Measurements from ENCODE around the gene ERN1. TPM values are rescaled to one million over a fixed set of nuclear protein-coding genes. Genes with fewer than 3 reads are reported as not detected.

Gene ERN1
- total RNA-seq (2021; fragmentation: NEBNext Ultra II Directional; extraction: Animal tissue kit (Norgen Biotek cat#: 25700)) (3.9 and 5.7 TPM in 2 replicates), polyA plus RNA-seq (2011; rRNA removed) (1.8 and 2.1 TPM in 2 replicates), polyA minus RNA-seq (2011; rRNA and poly(A)+ RNA removed) (4.3 and 5.5 TPM in 2 replicates)
- polyA plus RNA-seq (2011; cell fraction: cytosol; rRNA removed) = 2.2 TPM
- 2.2 TPM for polyA plus RNA-seq (2011; cell fraction: nucleus; rRNA removed)
- 1.7 to 2.5 TPM (median 2.0 TPM) in 4 replicates for polyA plus RNA-seq (2012, experiment 1 of 2)
- 0.98 TPM for polyA plus RNA-seq (2012, experiment 2 of 2)
- 2.9 TPM for polyA plus RNA-seq (2013, experiment 1 of 2)
- polyA plus RNA-seq (2013, experiment 2 of 2) = 3.4 TPM
- 2.8 TPM for polyA minus RNA-seq (2011; cell fraction: cytosol; rRNA and poly(A)+ RNA removed)
- polyA minus RNA-seq (2011; cell fraction: nucleus; rRNA and poly(A)+ RNA removed) = 9.1 TPM
- long read RNA-seq, experiment 1, partial matches to known transcripts = 0 of 3 reads
- long read RNA-seq, experiment 1, other reads (novel, unspliced or antisense) = 1 of 3 reads
- long read RNA-seq, experiment 2 = 0 reads

DNA sequence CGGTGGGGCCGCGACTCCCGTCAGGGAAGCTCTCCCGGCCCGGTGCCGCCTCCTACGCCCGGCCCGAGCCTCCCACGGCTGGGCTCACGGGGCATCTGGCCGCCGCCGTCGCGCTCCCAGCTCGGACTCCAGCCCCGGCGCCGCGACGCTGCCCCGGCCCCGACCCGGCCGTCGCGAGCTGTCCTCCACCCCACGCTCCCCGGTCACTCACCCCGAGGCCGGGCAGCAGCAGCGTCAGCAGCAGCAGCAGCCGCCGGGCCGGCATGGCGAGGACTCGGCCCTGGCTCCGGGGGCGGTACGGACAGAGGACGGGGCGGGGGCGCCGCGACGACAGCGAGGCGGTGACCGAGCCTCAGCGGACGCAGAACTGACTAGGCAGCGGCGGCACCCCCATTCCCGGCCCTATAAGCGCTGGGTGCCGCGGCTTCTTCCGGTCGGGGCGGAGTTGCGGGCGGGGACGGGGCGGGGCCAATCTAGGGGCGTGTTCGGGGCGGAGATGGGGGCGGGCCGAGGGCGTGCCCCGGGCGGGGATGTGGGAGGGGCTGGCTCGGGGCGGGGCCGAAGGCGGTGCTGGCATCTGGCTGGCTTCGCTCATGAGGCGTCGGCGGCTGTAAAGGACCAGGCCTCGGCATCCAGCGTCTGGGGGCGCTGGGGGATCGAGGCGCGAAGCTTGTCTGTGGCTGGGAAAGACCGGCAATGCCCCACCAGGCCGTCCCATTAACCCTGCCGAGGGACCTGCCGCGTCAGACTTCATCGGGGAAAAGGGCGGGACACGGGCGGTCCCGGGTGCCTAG lies at the start of gene ERN1:
ERN1 (minus strand) TSS at position 380 of the 794 bp plus-strand sequence; CDS start at position 265, 115 bp downstream.
- peak within 1 kb of the TSS; percentile 87 to 88 for H3K4me2 ChIP-seq (ENCODE audit: insufficient read depth in 1 of 2, low read depth in 2 of 2, low read length in 2 of 2)
- H3K27me3 ChIP-seq (replicated peaks in 1 of 4; ENCODE audit: control insufficient read depth in 3 of 4, extremely low read depth in 1 of 4, insufficient read depth in 3 of 4, low read length in 3 of 4) = peaks cover 0 to 21% (median 11%) of the 10 kb centered on the region in 4 experiments; a peak in 6 of 7 replicates
- H3K9me3 ChIP-seq (ENCODE audit: insufficient read depth in 2 of 2, low read depth in 1 of 2, low read length in 1 of 2) = no peaks in the 10 kb centered on the region
- ChIA-PET CTCF (ENCODE audit: partially characterized antibody) (interaction anchor here (0.7 to 14.4 kb wide), 11 partner anchors 9 to 242 kb away, joined by 3 to 238 read pairs (median 4); no protein-coding TSS in a partner anchor), POLR2A (ENCODE audit: partially characterized antibody) (interaction anchor here (0.6 to 10.5 kb wide), 19 partner anchors 10 to 272 kb away, joined by 3 to 164 read pairs (median 3); partner anchors contain the start of gene TEX2)
- H3K14ac ChIP-seq (ENCODE audit: insufficient read length) = no peak within 1 kb of the TSS
- peak within 1 kb of the TSS; percentile 79; the same call in 1 of the 2 replicates for H2AFZ ChIP-seq (ENCODE audit: low read length)
- peak within 1 kb of the TSS; percentile 65; the same call in 1 of the 2 replicates for H2BK15ac ChIP-seq (ENCODE audit: low read length)
- no peaks in the 10 kb centered on the region for H3K79me1 ChIP-seq (ENCODE audit: low read depth, low read length)
- H3K23me2 ChIP-seq (ENCODE audit: low read depth, low read length) = peaks cover 6% of the 10 kb centered on the region; the same call in 1 of the 2 replicates
- 0 out of 2 replicates have a peak within 1 kb of the TSS, but pooled peaks have one; percentile 78 for H2AK5ac ChIP-seq (ENCODE audit: low read depth, low read length)
- H2BK20ac ChIP-seq (ENCODE audit: low read length) = no peak within 1 kb of the TSS
- H3K4me3 ChIP-seq (ENCODE audit: extremely low read depth in 1 of 4, insufficient read depth in 2 of 4, low read depth in 3 of 4, low read length in 4 of 4) = peak within 1 kb of the TSS; percentile 69 to 79 (median 74)
- peak within 1 kb of the TSS; percentile 27 for H3K4ac ChIP-seq (replicated peaks; ENCODE audit: insufficient read length, low read depth, low read length)
- no peak within 1 kb of the TSS for H3K23ac ChIP-seq (ENCODE audit: insufficient read length)
- peak within 1 kb of the TSS; percentile 34 for H4K5ac ChIP-seq (ENCODE audit: insufficient read length, low read depth, low read length)
- no peaks in the 10 kb centered on the region for H4K20me1 ChIP-seq (replicated peaks in 1 of 2; ENCODE audit: control insufficient read depth in 1 of 2, insufficient read depth in 2 of 2, low read length in 2 of 2)
- no peaks in the 10 kb centered on the region; a peak in 1 of 8 replicates for H3K36me3 ChIP-seq (ENCODE audit: control insufficient read depth in 2 of 4, insufficient read depth in 4 of 4, low read length in 3 of 4)
- H3K56ac ChIP-seq (replicated peaks; ENCODE audit: insufficient read length, low read depth, low read length) = peak within 1 kb of the TSS; percentile 67
- 2% methylated on average over 34 of the region's 98 CpGs; no CpG with 5 or more reads in 1 of the 2 experiments for WGBS, 2 experiments (ENCODE audit: extremely low coverage in 1 of 2, insufficient coverage in 1 of 2, insufficient read length in 1 of 2, insufficient replicate concordance in 2 of 2, low coverage in 1 of 2, low lambda C conversion rate in 2 of 2, missing lambda C conversion rate in 1 of 2)
- no peak within 1 kb of the TSS for H2BK5ac ChIP-seq (ENCODE audit: low read depth, low read length)
- H2BK12ac ChIP-seq (ENCODE audit: low read depth, low read length) = peak within 1 kb of the TSS; percentile 92; the same call in 1 of the 2 replicates
- no peak for FAIRE-seq
- no peak within 1 kb of the TSS for H2BK120ac ChIP-seq (replicated peaks; ENCODE audit: low read depth, low read length)
- no peaks in the 10 kb centered on the region for H3K4me1 ChIP-seq (replicated peaks in 1 of 4; ENCODE audit: control insufficient read depth in 3 of 4, insufficient read depth in 4 of 4, low read length in 3 of 4)
- no peaks in the 10 kb centered on the region for H3K79me2 ChIP-seq (ENCODE audit: control insufficient read depth in 1 of 2, insufficient read depth in 2 of 2, low read length in 2 of 2)
- H4K8ac ChIP-seq (ENCODE audit: extremely low read depth, insufficient read depth, low read length) = peak within 1 kb of the TSS; percentile 92
- H3K9ac ChIP-seq (replicated peaks in 1 of 4; ENCODE audit: extremely low read depth in 1 of 4, low read depth in 3 of 4, low read length in 3 of 4) = peak within 1 kb of the TSS; percentile 26 to 82 (median 42)
- peak within 1 kb of the TSS; percentile 71 for H3K18ac ChIP-seq (ENCODE audit: extremely low read depth, low read length)
- DNase-seq (ENCODE audit: low read depth in 1 of 2, low spot score in 2 of 2) = peak; percentile 81 to 91
- no peak within 1 kb of the TSS for H4K91ac ChIP-seq (replicated peaks; ENCODE audit: insufficient read length, low read length)
- H3K27ac ChIP-seq (ENCODE audit: low read depth, low read length) = no peak within 1 kb of the TSS
- TF ChIP-seq, protein P1, sequence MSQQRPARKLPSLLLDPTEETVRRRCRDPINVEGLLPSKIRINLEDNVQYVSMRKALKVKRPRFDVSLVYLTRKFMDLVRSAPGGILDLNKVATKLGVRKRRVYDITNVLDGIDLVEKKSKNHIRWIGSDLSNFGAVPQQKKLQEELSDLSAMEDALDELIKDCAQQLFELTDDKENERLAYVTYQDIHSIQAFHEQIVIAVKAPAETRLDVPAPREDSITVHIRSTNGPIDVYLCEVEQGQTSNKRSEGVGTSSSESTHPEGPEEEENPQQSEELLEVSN (IDR thresholded peaks at IDR 0.05) = peak; percentile 88
- no peak for TF ChIP-seq CHD2 (IDR thresholded peaks at IDR 0.05; ENCODE audit: low read length)
- TF ChIP-seq ASH2L (IDR thresholded peaks at IDR 0.05; ENCODE audit: low read length) = peak; percentile 48
- no peak for TF ChIP-seq BACH1 (IDR thresholded peaks at IDR 0.05; ENCODE audit: low read length)
- TF ChIP-seq JUN (IDR thresholded peaks at IDR 0.05; ENCODE audit: low read depth, low read length) = no peak
- TF ChIP-seq, protein P2, sequence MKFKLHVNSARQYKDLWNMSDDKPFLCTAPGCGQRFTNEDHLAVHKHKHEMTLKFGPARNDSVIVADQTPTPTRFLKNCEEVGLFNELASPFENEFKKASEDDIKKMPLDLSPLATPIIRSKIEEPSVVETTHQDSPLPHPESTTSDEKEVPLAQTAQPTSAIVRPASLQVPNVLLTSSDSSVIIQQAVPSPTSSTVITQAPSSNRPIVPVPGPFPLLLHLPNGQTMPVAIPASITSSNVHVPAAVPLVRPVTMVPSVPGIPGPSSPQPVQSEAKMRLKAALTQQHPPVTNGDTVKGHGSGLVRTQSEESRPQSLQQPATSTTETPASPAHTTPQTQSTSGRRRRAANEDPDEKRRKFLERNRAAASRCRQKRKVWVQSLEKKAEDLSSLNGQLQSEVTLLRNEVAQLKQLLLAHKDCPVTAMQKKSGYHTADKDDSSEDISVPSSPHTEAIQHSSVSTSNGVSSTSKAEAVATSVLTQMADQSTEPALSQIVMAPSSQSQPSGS (IDR thresholded peaks at IDR 0.05; ENCODE audit: low read length) = no peak
